Activated T-cell treated with anti-CD3 and anti-CD28 coated beads for 24 hours (primary cell): Measurements from ENCODE around the gene STK17A.

Experiments
- DNase-seq: peaks from one replicate; pipeline ENCODE4 v3.0.0-alpha.2; 2020; ENCODE audit warnings: low read depth

Gene STK17A

DNA sequence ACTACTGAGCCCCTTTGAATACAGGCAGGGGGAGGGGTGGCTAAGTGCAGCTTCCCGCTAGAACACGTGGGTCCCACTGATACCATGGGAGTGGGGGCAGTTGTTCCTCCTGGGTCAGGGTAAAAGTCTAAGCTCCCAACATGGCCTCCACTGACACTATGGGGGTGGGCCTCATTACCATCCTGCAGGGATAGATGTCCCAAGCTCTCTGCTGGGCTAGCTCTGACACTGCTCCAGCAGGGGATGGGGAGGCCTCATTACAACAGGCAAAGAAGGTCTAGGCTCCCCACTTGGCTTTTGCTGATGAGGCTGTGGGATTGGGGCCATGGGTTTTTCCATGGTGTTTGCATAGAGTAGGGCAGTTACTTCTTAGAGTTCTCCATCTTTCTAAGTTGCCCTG, 51.5 kb downstream of the STK17A start:
- no peak for DNase-seq

DNA sequence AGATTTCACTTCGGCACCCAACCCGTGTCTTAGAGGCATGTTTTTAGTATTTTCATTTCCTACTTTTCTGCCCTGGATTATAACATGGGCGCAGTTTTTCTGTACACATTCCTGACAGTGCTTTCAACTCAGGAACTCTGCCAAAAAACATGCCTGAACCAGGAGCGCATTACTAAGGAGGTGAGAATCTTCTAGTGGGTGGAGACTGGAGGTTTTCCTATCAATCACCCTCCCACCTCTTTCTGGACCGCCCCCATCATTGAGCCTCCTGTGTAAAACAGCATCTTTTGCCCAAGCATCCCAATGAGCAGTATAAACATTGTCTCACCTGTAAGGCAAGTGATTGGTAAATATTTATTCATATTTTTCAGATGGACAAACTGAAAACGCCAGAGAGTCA, 53.2 kb downstream of the STK17A start:
- no peak for DNase-seq

DNA sequence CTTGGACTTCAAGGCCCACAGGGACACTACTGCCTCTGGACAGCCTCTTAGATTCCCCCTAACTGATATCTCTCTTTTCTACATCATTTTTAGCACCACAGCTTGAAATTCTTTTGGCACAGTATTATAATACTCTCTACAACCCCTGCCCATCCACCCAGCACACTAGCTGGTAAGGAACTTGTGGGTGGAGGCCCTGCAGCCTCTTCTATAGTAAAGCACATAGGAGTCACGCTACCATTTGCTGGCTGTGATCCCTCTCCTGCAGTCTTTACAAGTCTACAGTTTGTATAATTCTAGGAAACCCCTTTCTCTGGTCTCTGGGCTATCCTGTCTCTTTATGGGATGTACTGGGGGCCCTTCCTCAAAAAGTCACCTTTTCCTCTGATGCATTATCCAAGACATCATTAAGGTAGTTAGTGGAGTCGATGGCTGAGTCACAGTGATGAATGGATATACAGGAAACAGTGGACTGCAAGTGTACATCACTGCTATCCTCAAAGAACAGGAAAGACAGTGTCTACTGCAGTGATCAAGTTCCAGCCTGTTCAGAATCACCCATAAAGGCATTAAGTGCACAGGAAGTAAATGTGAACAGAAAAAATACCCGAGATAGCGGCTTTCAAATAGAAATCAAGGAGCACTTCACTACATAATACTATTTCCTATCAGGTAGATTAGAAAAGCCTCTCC, 54.4 kb downstream of the STK17A start:
- no peak for DNase-seq

DNA sequence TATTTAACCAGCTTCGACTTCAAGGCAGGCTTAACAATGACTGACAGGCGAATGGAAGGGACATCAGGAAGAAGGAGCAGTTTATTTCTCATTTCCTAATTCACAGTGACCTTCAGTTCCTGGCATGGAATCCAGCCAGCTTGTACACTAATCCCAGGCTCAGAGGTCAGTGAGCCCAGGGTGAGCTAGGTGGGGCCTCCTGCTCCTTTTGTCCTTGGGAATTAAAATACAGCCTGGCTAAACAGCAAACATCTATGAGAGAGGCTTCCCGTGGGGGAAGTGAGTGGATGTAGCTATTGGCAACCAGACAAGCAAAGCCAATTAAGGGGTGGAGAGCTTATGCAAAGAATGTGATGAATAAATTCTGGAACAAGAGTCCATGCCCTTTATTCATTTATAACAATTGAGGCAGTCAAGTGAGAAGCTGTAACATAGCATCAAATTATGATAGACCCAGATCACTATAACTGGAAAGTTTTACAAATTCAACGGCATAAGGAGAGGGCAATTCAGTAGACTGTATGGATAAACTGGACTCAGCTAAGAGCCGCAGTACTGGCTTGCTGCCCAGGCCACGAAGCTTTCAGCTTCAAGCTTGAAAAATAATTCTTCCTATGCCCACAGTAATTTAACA, 57.1 kb downstream of the STK17A start:
- DNase-seq = no peak

DNA sequence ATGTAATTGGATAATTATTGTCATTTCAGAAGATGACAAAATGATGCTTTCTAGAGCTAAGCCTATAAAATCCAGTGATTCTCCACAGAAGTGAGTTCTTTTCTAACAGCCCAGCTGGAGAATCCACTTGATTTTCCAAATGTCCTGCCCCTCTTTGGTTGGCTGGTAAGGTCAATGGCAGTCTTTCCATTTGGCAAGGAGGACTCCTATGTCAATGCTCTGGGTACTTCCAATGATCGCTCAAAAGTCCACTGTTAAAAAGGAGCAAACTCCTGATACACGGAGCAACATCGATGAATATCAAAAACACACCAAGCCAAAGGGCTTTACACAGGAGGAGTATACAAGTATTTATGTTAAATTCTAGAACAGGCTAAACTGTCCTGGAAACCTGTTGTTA, 57.8 kb downstream of the STK17A start:
- no peak for DNase-seq

GRCh38 chr7:43642897-43643630, 60.2 kb downstream of the STK17A start:
- DNase-seq = no peak

DNA sequence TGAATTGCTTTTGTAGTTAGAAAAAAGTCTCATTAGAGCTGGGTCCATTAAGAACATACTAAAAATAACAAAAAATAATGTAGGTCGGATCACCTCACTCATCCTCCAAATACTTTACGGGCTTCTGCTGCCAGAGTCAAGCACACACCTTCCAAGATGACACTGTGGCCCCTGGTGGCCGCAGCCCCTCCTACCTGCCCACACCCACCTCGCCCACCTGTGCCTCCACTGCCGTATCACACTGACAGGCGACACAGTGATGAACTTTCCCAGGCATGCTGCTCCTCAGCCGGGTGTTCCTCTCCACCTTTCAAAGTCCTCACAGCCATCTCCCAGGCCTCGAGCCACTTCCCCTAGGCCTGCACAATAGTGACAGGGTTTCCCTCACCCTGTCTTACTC, 60.9 kb downstream of the STK17A start:
- no peak for DNase-seq

DNA sequence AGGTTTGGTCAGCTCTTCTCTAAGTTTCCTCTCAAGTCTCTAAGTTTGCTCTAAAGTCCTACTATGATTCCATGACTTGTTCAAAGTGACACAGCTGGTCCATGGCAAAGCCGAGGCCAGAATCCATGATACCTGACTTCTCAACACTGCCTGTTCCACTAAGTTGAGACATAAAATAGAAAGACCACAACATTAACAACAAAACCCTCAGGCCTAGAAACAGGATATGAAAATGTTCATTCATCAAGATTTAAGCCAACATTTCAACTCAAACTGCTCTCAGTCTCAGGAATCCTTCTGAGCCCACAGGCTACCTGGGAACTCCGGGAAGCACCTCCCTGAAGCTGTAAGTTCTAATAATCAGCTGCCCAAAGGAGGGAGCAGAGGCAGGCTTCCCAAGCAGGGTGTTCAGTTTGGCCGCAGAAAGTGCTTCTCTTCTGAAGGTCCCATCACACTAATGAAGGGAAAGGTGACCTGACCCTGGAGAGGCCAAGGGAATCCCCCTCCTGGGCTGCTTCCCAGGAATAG, 62.9 kb downstream of the STK17A start:
- no peak for DNase-seq

- no peak for DNase-seq
Observed at GRCh38 chr7:43646603-43647338, 63.9 kb downstream of the STK17A start.

DNA sequence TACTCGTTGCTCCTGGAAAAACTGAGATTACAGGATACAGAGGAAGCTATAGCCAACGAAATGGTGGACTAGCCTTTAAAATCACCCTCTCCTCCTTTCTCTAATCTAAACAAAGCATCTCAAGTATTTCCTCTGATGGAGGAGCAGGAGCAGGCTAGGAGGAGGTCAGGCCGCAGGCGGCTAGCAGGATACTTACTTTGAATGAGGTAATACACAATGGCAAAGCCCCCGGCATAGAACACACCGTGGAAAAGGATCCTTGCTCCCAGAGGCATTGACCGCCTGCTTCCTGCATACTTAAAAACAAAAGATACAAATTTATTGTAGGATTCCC, 64.4 kb downstream of the STK17A start:
- no peak for DNase-seq

GRCh38 chr7:43647673-43648472, 65.0 kb downstream of the STK17A start:
- peak; percentile 58 for DNase-seq

- peak; percentile 50 for DNase-seq
Observed at GRCh38 chr7:43648473-43649406, 65.8 kb downstream of the STK17A start.

DNA sequence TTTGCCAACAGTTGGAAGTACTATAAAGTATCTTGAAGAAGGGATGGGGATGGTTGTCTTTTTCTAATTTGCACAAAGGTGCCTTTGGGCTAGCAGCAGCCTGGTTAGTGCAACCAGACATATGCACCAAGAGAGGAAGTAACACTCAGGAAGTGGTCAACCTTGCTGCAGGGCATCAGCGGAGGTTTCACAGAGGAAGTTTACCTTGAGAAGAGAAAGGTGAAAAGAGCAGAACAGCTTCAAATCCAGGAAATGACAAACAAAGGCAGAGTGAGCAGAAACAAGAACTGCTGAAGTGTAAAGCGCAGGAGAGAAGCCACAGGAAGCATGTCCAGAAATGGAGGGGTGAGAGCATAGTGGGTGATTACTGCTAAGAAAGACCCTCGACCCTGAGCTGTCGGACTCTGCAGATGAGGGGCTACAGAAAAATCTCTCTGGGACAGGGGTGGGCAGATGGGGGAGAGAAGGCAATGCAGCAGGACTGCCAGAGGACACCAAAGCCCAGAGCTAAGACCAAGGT, 66.9 kb downstream of the STK17A start:
- DNase-seq = peak; percentile 53

DNA sequence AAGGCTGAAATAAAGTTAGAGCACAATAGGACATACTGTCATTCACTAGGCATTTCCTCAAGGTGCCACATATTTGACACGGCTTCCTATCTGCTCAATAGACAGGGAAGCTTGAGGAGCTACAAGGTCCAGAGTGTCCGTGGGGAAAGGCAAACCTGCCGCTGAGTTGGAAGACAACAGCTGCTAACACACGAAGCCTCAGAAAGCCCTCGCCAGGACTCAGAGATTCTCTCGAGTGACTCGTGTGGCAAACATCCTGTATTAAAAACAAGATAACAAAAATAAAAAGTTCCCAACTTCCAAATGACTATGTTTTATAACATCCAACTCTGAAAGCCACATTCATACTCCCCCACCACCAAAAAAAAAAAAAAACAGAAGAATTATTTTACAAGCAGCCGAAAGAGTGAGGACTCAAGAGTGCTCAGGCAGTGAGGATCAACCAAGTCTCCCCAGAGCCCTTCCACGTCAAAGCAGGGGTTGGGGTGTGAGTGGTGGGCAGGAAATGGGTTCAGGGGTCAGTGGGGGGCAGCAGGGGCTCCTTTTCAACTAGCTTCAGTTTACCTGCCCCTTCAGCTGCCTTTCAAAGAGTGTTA, 67.6 kb downstream of the STK17A start:
- DNase-seq = no peak

GRCh38 chr7:43652364-43652763, 69.5 kb downstream of the STK17A start:
- DNase-seq = no peak

GRCh38 chr7:43653466-43653865, 70.6 kb downstream of the STK17A start:
- DNase-seq = no peak

DNA sequence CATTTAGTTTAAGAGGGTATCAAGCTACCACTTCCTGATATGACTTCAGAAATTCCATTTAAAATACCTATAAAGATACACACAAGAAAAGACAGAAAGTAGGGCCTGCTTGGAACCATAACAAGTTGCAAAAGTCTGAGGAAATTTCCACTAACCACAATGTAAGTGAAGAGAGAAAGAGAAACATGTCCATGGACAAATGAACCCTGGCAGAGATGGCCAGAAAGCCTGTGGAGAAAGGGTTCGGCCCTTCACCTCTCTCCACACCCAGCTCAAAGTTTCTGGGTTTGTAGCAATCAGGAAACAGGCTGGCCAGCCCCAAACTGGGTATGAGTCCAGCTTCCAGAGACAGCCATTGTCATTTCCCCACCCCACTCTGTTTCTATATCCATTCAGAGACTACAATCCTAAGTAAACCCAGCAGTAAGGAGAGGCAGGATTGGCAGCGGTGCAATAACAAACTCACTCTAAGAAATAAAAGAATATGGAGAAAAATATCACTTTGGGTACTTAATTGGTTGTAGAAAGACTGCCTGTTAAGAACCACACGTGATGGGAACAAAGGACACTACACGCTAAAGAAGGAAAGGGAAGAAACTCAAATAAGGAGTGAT, 71.1 kb downstream of the STK17A start:
- no peak for DNase-seq

- no peak for DNase-seq
Observed at GRCh38 chr7:43655584-43655983, 72.7 kb downstream of the STK17A start.

DNA sequence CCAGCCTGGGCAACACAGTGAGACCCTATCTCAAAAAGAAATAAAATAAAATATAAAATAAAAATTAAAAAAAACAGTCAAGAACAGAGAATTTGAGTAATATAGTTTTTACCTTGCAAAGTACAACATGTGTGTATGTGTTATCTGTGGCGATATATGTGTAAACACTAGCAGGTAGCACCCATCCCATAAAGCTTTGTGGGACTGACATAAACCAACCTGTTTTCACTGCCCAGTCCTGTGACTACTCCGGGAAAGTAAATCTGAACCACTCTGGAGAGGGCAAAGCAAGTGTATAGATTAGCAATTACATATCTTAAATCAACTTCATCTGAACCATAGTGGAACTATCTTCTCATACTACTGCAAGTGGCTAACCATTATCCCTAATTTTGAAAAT, 74.1 kb downstream of the STK17A start:
- DNase-seq = no peak
